GM12892 (cell line): ENCODE results near the gene CR1L.
"Not testable (repeated sequence)": the region's sequence is repeated elsewhere in the genome, so short reads cannot be mapped to it uniquely, and the experiment has no call there.

Experiments used
- POLR2A ChIP-seq: IDR thresholded peaks from 2 replicates; pipeline ENCODE4 v1.6.1; 2011; ENCODE audit warnings: low read depth, low read length, control low read depth
- POLR2AphosphoS5 ChIP-seq: IDR thresholded peaks from 2 replicates; pipeline ENCODE4 v1.6.1; 2011; ENCODE audit warnings: low read depth, low read length, control low read depth
- TAF1 ChIP-seq: IDR thresholded peaks from 2 replicates; pipeline ENCODE4 v1.6.1; 2011; ENCODE audit warnings: low read depth, mild to moderate bottlenecking, control low read depth, low read length, borderline replicate concordance

- not testable (repeated sequence) for TF ChIP-seq POLR2A, TAF1, POLR2AphosphoS5
Measured at GRCh38 chr1:207712701-207713100, 67.8 kb downstream of the CR1L start.
